ENCODE measurements around the gene HDHD2.

HDHD2 gene

DNA sequence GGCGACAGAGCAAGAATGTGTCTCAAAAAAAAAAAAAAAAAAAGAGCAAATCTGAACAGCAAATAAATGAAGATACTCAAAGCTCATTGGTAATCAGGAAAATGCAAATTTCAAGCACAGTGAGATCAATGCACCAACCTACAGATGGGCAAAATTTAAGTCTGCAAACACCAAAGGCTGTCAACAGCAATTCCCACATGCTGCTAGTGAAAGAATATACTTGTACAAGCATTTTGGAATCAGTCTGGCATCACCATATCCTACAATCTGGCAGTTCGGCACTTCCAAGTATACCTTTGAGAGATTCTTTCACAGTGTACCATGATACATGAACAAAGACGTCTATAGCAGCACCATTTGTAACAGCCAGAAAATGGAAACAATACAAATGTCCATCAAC is 4.1 kb downstream of the HDHD2 start:
- DNase-seq (ENCODE audit: low read depth in 3 of 3), result no peak

DNA sequence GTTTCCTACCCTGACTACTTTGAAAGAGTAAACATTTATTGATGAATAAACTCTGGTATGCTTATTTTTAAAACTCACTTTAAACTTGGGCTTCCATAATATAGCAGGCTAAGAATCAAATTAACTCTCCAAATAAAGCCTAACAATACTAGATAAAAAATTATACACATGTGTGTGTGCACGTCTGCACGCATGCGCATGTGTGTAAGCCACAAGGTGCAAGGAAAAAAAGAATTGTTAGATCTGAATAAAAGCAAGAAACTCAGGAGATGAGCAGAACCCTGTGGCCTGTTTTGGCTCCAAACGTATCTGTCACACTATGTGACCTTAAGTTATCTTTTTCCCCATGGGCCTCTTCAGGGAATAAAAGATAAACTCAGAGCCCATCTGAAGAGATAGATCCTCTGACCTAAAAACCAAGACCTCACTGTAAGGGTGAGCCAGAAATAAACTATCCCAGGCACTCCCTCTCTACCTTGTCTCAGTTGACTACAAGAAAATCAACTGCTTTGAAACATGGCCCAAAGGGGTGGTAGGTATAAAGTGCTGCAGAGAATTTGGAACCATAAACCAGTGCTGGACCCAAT is 6.3 kb downstream of the HDHD2 start:
- DNase-seq (ENCODE audit: low read depth in 3 of 3), result no peak

DNA sequence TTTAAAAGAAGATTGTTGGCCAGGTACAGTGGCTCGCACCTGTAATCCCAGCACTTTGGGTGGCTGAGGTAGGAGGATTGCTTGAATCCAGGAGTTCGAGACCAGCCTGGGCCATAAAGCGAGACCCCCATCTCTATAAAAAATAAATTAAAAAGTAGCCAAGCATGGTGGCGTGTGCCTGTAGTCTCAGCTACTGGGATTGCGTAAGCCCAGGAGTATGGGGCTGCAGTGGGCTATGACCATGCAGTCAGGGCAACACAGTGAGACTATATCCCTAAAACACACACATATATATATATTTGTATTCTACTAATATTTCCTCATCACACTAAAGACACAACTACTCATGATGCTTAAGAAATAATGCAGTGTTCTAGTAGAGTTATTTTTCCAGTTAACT is 7.1 kb downstream of the HDHD2 start:
- no peak for DNase-seq (ENCODE audit: low read depth in 3 of 3)

DNA sequence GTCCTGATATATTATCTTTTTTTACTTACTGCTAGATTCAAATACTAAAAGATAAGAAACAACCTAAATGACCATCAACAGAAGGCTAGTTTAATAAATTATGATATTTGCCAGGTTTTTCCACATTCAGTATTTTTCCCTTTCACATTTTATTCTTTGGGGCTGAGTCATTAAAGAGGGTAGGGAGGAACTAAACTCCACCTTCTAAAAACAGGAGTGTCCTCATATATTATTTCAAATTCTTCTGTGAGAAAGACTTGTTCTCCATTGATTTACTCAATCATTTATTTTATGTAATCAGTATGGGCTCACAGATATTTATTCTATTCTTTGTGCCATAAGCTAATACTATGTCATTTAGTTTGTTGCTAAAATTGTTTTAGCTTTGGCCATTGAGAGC is 9.0 kb downstream of the HDHD2 start:
- no peak for DNase-seq (ENCODE audit: low read depth in 3 of 3)

DNA sequence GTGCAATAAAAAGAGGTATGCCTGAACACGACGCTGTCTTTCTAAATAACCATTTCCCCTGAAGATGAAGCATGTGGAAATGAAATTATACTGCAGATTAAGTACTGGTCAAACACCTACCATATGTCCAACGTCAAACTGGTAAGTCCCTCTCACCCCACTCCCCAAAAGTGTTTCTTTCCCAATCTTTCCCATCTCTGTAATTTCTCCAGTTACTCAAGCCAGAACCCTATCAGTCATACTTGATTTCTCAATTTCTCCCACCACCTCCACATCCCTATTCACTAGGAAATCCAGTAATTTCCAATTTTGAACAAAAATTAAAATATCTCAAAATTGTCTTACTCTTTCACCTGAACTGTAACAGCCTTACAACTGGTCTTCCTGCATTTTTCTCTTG is 29.2 kb downstream of the HDHD2 start:
- DNase-seq (ENCODE audit: low read depth in 3 of 3), result no peak

DNA sequence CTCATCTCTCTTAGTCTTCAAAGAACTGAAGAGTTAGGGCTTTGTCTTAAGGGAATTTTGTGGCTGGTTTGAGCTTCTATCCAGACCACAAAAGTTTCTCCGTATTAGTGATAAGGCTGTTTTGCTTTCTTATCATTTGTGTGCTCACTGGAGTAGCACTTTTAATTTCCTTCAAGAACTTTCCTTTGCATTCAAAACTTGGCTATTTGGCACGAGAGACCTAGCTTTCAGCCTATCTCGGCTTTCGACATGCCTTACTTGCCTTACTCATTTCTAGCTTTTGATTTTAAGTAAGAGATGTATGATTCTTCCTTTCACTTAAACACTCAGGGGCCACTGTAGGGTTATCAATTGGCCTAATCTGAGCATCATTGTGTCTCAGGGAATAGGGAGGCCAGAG is 29.9 kb downstream of the HDHD2 start:
- no peak for DNase-seq (ENCODE audit: low read depth in 3 of 3)

DNA sequence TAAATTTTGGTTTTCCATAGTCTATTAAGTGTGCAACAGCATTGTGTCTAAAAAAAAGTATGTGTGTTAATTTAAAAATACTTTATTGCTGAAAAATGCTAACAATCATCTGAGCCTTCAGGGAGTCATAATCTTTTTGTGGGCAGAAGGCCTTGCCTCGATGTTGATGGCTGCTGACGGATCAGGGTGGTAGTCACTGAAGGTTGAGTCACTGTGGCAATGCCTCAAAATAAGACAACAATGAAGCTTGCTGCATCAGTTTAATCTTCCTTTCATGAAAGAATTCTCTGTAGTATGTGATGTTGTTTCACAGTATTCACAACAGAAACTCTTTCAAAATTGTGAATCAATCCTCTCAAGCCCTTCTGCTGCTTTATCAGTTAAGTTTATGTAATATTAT is 31.3 kb downstream of the HDHD2 start:
- no peak for DNase-seq (ENCODE audit: low read depth in 3 of 3)

DNA sequence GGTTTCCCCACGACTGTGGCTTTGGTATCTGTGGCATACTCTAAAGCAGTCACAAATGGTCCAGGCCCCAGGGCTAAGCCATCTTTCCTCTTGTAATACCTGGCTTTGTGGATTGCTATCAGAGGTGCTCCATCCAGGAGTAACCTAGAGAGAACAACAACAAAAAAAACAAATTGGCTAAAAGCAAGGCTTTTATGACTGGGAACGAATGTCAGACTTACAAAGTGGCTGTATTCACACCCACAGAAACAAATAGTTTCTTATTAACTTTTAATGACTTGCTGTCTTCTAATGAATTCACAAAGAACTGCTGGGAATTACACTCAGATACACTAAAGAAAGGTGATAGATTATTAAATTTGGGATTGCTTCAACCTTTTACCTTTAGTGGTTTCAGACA is 35.1 kb downstream of the HDHD2 start:
- no peak for DNase-seq (ENCODE audit: low read depth in 3 of 3)

DNA sequence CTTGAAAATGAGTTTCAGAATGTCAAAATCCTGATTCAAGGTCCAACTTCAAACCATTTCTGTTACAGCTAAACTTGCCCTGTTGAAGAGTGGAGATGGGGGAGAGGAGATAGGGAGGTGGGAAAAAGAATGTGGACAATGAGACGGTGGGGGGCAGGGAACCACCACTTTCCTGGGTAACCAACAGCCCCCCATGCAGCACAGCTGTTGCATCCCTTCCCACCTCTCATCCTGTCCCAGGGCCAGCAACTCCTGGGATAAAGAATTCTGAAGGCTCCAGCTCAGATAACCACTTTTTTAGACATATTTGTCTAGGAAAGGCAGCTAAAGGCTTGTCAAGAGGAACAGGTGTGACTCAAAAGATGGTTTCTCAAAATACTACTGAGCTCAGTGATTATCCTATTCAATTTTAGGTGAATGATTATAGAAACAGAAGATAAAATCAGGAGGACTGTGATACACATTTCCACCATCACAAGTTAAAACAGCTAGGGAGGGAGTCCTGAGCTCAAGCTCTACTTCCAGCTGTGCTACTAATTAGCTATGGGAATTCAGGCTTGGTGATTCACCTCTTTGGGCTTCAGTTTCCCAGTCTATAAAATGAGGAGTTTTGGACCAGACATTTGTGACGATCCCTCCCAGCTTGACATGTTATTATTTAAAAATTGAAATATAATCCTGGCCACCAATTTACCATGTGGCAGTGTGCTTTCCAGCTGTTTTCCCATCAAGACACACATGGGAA is 36.3 kb downstream of the HDHD2 start:
- no peak for DNase-seq (ENCODE audit: low read depth in 3 of 3)

DNA sequence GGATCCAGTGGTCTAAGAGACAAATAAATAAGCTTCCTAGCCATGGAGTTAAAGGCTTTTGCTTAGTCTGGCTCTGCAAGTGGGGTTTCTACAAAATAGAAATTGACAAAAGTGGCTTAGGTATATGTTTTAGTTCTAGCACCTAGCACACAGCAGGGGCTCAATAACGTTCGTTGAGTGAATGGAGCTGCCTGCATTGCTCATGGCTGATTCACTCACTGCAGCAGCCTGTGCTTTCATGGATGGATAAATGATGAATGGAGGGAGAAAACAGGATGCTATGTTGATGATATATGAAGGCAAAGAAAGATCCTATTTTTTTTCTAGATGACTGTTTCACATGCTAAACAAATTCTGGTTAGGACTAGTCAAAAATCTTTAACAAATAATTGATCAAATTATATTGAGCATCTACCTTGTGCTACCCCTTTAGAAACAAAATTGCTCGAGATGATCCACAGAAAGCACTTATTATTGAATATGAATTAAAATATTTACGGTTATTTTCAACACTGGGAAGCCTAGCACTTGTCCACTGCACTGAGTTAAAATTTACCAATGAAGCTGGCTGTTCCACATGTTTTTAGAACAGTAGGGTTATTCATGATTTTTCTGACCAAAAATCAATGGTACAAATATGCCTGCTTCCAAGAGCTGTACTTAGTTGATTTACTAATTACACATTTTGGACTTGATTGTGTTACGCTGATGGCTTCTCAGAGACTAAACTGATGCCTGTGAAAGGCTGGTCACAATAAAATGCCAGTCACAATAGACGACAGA is 39.6 kb downstream of the HDHD2 start:
- DNase-seq (ENCODE audit: low read depth in 3 of 3), result no peak

DNA sequence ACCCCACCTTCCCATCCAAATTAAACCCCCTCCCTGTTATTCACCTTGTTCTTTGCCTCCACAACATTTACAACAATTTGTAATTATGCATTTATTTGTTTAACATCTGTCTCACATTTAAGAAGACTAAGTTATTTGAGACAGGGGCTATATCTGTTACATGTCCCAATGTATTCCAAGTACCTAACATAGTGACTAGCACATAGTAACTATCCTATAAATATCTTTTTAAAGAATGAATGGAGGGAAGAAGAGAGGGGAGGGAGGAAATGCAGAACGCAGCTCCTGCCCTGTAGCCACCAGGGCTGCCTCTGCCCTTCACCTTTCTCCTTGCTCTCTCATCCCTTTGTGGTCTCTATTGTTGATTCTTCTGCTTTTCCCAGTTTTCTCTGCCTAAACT is 40.6 kb downstream of the HDHD2 start:
- DNase-seq (ENCODE audit: low read depth in 3 of 3), result no peak

DNA sequence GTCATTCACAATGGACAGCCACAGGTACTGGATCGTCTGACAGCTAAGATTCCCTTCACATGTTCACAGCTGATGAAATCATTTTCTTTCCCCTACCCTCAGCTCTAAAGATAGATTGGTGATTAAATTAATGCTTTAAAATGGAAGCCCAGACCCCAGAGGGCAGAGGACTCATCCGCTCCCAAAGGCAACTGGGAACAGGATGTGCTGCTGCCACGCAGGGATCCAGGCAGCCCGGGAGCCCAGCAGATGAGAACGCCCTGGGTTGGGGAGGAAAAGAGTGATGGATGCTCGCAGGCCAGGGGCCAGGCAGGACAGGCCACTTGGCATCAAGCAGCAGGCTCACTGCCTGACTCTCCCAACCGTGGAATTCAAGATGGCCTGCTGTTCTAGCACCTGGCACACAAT is 41.3 kb downstream of the HDHD2 start:
- no peak for DNase-seq (ENCODE audit: low read depth in 3 of 3)

DNA sequence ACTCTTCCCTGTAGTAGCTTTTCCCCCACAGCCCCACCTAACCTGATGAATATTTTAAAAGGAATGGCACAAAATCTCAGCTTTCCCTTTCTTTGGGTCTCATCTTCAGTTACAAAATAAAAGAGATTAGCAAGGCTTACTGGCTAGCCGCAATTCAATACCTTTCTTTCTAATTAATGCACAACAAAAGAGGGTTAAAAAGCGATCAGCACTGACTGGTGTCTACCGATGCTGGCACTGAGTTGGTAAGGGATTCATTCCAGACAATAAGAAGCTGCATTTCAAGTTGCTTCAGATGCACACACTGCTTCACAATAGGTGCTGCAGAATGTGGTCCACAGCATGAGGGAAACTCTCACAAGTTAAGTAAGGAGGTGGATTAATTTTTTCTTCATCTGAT is 41.9 kb downstream of the HDHD2 start:
- DNase-seq (ENCODE audit: low read depth in 3 of 3), result no peak

DNA sequence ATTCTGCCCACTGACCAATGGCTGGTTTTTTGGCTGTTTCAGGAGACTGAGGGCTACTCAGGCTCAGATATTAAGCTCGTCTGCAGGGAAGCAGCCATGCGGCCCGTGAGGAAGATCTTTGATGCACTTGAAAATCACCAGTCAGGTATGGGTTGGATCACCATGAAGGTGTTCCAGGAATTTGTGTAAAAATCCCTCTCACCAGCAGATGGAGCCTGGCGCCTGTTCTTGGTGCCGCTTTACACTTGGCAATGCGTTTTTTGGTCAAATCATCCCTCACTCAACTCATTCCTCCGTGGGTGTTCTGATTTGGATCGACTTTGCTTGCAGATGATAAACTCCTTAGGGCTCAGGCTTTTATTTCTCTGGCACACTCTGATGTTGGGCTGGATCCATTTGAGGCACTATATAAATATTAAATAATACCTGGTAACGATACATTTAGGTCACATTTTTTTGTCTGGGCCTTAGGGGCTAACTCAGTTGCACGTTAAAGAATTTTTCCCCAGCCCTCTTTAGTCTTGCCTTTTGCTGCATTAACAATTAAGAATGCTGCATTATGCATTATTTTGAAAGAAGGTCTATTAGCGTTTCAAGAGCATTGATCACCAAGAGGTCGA is 50.0 kb downstream of the HDHD2 start:
- DNase-seq (ENCODE audit: low read depth in 3 of 3), result peak; percentile 16 to 27 (median 23)

DNA sequence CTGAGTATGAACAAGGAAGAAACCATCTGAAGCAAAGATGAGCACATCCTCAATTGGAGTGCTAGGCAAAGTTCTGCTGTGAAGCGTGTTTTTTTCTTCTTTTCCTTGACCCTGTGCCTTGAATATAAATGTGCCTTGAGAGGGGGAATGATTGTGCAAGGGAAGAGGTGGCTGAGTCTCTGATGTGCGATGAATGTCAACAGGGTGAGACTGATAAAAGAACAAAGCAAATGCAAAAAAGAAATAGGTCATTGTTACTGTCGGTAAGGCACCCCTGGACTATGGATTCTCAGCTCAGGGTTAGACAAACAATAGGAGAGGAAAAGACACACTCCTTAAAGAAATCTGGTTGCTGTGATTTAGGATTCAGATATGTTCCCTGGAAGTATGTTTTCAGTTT is 54.5 kb downstream of the HDHD2 start:
- DNase-seq (ENCODE audit: low read depth in 3 of 3), result no peak

DNA sequence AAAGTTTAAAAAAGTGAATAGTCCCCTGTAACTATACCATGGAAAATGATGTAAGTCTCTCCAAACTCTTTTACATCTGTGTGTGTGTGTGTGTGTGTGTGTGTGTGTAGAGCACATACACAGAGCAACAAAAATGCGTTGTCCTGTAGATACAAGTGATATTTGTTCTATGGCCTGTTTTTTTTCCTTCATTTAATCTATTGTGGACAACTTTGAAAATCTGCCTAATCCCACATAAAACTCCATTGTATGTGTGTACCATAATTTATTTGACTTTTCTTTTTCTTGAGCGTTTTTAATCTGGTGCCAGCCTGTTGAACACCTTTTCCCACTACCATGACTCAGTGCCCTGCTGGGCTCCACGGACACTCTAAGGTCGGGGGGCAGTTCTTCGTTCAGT is 62.6 kb downstream of the HDHD2 start:
- DNase-seq (ENCODE audit: low read depth in 3 of 3), result no peak

DNA sequence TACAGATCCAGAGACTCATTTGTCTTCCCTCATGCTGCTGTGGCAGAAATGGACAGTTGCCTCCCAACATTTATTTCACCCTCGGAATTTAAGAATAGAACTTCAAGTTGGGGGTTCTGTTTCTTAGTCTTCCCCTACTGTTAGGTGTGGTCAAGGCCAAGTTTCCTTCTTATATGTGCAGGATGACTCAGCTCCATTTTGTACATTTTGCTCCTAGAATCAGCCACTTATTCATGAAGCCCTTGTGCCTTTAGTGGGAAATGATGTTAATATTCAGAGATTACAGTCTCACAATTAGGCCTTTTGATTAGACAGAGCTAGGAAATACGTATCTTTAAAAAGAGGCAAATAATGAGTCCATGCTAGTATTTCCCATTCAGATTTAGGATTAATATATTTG is 68.7 kb downstream of the HDHD2 start:
- DNase-seq (ENCODE audit: low read depth in 3 of 3), result no peak

DNA sequence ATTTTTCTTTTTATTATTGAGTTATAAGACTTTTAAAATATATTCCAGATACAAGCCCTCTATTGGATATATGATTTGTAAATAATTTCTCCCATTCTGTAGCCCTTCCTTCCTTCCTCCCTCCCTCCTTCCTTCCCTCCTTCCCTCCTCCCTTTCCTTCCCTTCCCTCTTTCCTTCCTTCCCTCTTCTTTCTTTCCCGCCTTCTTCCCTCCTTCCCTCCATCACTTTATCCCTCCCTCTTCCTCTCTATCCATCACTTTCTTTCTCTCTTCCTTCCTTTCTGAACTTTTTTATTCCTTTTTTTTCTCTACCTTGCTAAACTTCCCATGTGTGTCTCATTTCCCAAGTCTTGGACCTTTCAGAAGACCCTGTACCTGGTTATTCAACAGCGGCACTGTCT is 69.4 kb downstream of the HDHD2 start:
- DNase-seq (ENCODE audit: low read depth in 3 of 3), result no peak

DNA sequence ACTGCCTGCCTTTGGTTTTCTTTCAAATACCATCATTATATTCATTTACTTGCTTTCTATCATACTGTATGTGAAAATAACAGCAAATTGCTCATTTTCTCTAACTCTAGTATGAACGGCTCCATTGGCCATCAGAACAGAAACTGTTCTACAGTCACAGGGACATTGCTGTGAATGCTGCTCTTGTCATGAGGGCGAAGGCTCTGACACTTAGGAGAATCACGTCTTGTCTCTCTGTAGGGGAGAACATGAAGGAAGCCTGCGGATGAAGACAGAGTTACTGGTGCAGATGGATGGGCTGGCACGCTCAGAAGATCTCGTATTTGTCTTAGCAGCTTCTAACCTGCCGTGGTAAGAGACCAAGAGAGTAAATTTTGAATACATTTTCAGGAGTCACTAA is 73.2 kb downstream of the HDHD2 start:
- DNase-seq (ENCODE audit: low read depth in 3 of 3), result no peak

DNA sequence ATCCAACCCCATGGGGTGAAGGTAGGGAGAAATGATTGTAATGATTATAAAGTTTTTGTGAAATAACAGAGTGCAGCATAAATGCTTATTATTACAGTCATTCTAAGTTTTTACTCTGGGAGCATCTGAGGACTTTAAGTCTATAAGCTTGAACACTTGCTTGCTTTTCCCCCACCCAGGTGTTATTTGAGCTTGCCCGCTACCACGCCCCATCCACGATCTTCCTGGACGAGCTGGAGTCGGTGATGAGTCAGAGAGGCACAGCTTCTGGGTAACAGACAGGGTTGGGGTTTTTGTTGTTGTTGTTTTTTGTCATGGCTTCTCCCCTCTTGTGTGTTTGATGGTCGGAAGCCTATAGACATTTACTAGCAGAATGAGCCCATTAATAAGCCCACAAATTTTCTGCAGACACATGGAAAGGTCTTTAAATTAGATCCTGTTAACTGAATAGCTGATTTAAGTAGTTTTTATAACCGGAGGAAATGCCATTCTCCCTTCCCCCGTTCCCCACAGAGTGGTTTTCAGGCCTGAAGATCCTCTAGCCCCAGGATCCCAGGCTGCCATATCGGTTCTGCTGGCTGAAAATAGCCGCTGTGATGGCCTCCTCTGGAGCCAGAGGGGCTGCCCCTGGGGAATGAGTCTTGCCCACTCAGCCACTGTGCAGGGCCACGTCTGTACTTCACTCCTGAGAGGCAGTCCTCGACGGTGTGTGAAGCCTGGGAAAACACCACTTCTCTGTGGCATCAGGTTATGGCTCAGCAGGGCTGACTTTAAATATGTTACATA is 75.0 kb downstream of the HDHD2 start:
- no peak for DNase-seq (ENCODE audit: low read depth in 3 of 3)

DNA sequence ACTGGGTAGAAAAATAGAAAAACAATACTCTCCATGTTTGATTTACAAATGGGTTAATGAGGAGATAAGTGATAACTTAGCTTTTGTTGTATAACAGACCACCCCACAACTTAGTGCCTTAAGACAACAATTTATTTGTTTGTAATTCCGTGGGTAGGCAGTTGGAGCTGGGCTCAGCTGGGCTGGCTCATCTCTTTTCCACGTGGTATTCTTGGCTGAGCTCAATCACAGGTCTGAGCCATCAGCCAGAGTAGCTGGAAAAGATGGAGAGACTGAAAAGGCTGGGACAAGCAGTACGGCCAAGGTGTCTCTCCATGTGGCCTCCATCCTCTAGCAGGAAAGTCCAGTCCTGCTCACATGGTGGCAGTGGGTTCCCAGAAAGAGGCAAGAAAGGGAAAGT is 82.7 kb downstream of the HDHD2 start:
- no peak for DNase-seq (ENCODE audit: low read depth in 3 of 3)

DNA sequence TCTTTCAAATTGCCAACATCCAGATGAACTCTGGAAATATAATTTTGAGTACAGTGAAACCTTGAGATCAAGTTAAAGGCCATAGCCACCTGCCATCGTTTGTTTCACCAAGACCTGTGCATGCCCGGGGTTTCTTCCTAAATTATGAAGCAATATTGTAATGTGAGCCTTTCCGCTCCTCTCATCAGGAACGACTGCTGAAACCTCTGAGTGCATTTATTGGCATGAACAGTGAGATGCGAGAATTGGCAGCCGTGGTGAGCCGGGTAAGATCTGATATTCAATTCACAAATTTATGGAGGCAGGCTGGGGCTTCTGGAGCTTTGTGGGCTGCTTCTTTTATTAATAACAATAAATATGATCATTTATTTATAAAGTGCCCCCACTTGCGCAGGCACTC is 87.2 kb downstream of the HDHD2 start:
- DNase-seq (ENCODE audit: low read depth in 3 of 3), result no peak
